Measurements from ENCODE around the gene RAB3GAP2.

- TF ChIP-seq POLR2A (IDR thresholded peaks at IDR 0.05): no peak
- TF ChIP-seq CTCF (IDR thresholded peaks at IDR 0.05): no peak
Observed at GRCh38 chr1:220280249-220280648, 8.0 kb upstream of the RAB3GAP2 start.
